ENCODE results near the gene MRPL17. TPM values are rescaled to one million over a fixed set of nuclear protein-coding genes. Genes with fewer than 3 reads are reported as not detected.
A peak's percentile ranks its signal among the peaks of the same experiment; 100 is the strongest.
"Not testable (repeated sequence)": the region's sequence is repeated elsewhere in the genome, so short reads cannot be mapped to it uniquely, and the experiment has no call there.

Gene MRPL17
- total and polyA plus RNA-seq, 2 donors = 42.2 to 43.8 TPM

DNA sequence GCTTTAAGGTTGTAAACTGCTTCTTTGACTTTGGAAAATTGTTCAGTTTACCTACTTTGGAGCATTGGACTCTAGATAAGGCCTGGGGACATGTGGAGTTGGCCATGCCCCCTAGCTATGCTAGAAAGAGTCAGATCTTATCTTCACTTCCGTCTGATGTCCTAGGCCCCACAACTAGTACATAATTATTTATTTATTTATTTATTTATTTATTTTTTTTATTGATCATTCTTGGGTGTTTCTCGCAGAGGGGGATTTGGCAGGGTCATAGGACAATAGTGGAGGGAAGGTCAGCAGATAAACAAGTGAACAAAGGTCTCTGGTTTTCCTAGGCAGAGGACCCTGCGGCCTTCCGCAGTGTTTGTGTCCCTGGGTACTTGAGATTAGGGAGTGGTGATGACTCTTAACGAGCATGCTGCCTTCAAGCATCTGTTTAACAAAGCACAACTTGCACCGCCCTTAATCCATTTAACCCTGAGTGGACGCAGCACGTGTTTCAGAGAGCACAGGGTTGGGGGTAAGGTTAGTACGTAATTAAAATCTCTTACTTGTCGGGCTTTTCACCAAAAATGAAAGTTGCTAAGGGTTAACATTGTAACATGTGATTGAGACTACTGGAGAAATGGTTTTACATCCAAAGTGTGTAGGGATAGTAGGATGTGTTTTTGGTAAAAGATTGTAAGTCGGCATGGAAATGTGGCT is 7.4 kb upstream of the MRPL17 start:
- not testable (repeated sequence) for H3K9me3 ChIP-seq (ENCODE audit: control insufficient read depth in 2 of 2, insufficient read depth in 1 of 2, low read length in 1 of 2); H3K27ac ChIP-seq (ENCODE audit: low read depth in 1 of 2, low read length in 1 of 2); DNase-seq (ENCODE audit: low read depth in 6 of 9, low spot score in 9 of 9); H3K36me3 ChIP-seq (ENCODE audit: control insufficient read depth in 2 of 2, insufficient read depth in 2 of 2, low read length in 1 of 2); H3K27me3 ChIP-seq (ENCODE audit: control insufficient read depth in 2 of 2, insufficient read depth in 1 of 2, low read length in 1 of 2); H3K4me3 ChIP-seq (ENCODE audit: low read length in 2 of 2); H3K4me1 ChIP-seq (ENCODE audit: control insufficient read depth in 2 of 2, insufficient read depth in 2 of 2, low read length in 2 of 2)
- WGBS = 91% methylated on average over 8 of the region's 11 CpGs

DNA sequence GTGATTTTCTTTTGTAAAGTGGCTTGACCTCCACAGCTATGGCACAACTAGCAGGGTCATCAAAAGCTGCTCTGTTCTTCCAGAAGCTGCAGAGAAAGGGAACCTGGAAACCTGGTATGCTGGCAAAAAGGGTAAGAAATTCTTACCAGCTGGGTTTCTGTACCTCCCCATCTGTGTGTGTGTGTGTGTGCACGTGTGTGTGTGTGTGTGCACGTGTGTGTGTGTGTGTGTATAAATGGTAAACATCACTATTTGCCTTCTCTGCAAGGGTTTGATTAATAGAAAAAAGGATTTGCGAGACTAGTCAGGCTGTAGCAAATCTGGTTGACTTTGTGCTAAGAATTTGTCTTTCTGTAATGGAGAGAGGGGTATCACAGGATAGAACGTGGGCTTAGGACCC is 4.7 kb upstream of the MRPL17 start:
- DNase-seq (ENCODE audit: low read depth in 6 of 9, low spot score in 9 of 9) = no peak
- no peak overlapping the region for H3K27ac ChIP-seq (ENCODE audit: low read depth in 1 of 2, low read length in 1 of 2)
- 87% methylated on average over 4 of the region's 4 CpGs for WGBS
- no peak overlapping the region for H3K4me3 ChIP-seq (ENCODE audit: low read length in 2 of 2)
- no peaks in the 10 kb centered on the region for H3K9me3 ChIP-seq (ENCODE audit: control insufficient read depth in 2 of 2, insufficient read depth in 1 of 2, low read length in 1 of 2)
- no peaks in the 10 kb centered on the region for H3K27me3 ChIP-seq (ENCODE audit: control insufficient read depth in 2 of 2, insufficient read depth in 1 of 2, low read length in 1 of 2)
- H3K4me1 ChIP-seq (ENCODE audit: control insufficient read depth in 2 of 2, insufficient read depth in 2 of 2, low read length in 2 of 2) = peaks cover 0 to 3% of the 10 kb centered on the region in 2 donors
- no peaks in the 10 kb centered on the region for H3K36me3 ChIP-seq (ENCODE audit: control insufficient read depth in 2 of 2, insufficient read depth in 2 of 2, low read length in 1 of 2)

DNA sequence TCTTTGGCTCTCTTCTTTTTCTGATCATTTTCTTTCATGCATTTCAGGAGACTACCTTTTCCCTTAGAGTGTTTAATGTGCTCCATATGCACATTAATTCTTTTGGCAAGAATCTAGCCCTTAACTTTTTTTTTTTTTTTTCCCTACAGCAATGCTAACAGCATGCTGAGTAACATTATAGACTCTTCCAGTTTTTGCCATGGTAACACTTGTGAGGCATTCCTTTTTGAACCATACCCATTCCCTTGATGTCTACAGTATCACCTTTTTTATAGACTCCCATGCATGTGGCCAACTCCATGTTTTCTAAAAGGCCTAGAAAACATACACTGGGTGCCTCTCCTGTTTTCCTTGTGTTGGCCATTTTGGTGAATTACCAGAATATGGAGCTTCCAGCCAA is 2.9 kb upstream of the MRPL17 start:
- Histone ChIP-seq H3K4me3 (ENCODE audit: low read length in 2 of 2) (no peak overlapping the region), H3K4me1 (ENCODE audit: control insufficient read depth in 2 of 2, insufficient read depth in 2 of 2, low read length in 2 of 2) (peaks cover 6 to 16% of the 10 kb centered on the region in 2 donors), H3K27me3 (ENCODE audit: control insufficient read depth in 2 of 2, insufficient read depth in 1 of 2, low read length in 1 of 2) (no peaks in the 10 kb centered on the region), H3K36me3 (ENCODE audit: control insufficient read depth in 2 of 2, insufficient read depth in 2 of 2, low read length in 1 of 2) (peaks cover 0 to 8% of the 10 kb centered on the region in 2 donors), H3K9me3 (ENCODE audit: control insufficient read depth in 2 of 2, insufficient read depth in 1 of 2, low read length in 1 of 2) (no peaks in the 10 kb centered on the region), H3K27ac (ENCODE audit: low read depth in 1 of 2, low read length in 1 of 2) (no peak overlapping the region)
- DNase-seq (ENCODE audit: low read depth in 6 of 9, low spot score in 9 of 9) = no peak

DNA sequence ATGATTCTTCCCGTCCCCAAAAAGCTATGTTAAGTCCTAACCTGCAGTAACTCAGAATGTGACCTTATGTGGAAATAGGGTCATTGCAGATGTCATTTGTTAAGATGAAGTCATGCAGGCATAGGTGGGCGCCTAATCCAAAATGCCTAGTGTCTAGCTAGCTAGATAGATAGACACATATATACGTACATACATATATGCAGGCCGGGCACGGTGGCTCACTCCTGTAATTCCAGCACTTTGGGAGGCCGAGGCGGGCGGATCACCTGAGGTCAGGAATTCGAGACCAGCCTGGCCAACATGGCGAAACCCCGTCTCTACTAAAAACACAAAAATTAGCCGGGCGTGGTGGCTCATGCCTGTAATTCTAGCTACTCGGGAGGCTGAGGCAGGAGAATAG is 928 bp upstream of the MRPL17 start:
- peak overlapping the region; percentile 64 to 97 for H3K4me3 ChIP-seq (ENCODE audit: low read length in 2 of 2)
- H3K36me3 ChIP-seq (ENCODE audit: control insufficient read depth in 2 of 2, insufficient read depth in 2 of 2, low read length in 1 of 2) = peaks cover 0 to 20% of the 10 kb centered on the region in 2 donors
- H3K27me3 ChIP-seq (ENCODE audit: control insufficient read depth in 2 of 2, insufficient read depth in 1 of 2, low read length in 1 of 2); H3K9me3 ChIP-seq (ENCODE audit: control insufficient read depth in 2 of 2, insufficient read depth in 1 of 2, low read length in 1 of 2): not testable (repeated sequence)
- 93% methylated on average over 14 of the region's 14 CpGs for WGBS
- DNase-seq (ENCODE audit: low read depth in 6 of 9, low spot score in 9 of 9) = peak in 1 of 9 donors; percentile 13
- H3K27ac ChIP-seq (ENCODE audit: low read depth in 1 of 2, low read length in 1 of 2) = peak overlapping the region in 1 of 2 donors; percentile 80
- H3K4me1 ChIP-seq (ENCODE audit: control insufficient read depth in 2 of 2, insufficient read depth in 2 of 2, low read length in 2 of 2) = peaks cover 6 to 17% of the 10 kb centered on the region in 2 donors

DNA sequence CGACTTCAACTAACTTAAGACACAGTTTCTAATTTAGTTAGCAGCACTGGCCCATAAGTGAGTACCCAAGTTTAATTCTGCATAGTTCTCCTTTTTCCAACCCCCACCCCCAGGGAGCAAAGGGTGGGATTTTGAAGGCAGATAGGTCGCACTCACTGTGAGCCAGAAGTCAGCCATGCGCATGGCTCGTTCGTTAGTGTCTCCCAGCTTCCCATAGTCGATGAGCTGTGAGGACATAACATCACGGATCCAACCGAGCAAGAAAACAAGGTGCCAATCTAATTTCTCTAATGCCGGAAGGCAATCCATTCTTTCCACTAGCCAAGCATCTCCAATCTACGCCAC is 577 bp downstream of the MRPL17 start:
- Histone ChIP-seq H3K27me3 (ENCODE audit: control insufficient read depth in 2 of 2, insufficient read depth in 1 of 2, low read length in 1 of 2) (no peaks in the 10 kb centered on the region), H3K36me3 (ENCODE audit: control insufficient read depth in 2 of 2, insufficient read depth in 2 of 2, low read length in 1 of 2) (peaks cover 0 to 20% of the 10 kb centered on the region in 2 donors), H3K4me1 (ENCODE audit: control insufficient read depth in 2 of 2, insufficient read depth in 2 of 2, low read length in 2 of 2) (peaks cover 6 to 17% of the 10 kb centered on the region in 2 donors), H3K4me3 (ENCODE audit: low read length in 2 of 2) (peak overlapping the region; percentile 64 to 97), H3K9me3 (ENCODE audit: control insufficient read depth in 2 of 2, insufficient read depth in 1 of 2, low read length in 1 of 2) (no peaks in the 10 kb centered on the region), H3K27ac (ENCODE audit: low read depth in 1 of 2, low read length in 1 of 2) (peak overlapping the region in 1 of 2 donors; percentile 80)
- under 1% methylated on average over 10 of the region's 10 CpGs for WGBS
- peak in 1 of 9 donors; percentile 21 for DNase-seq (ENCODE audit: low read depth in 6 of 9, low spot score in 9 of 9)

DNA sequence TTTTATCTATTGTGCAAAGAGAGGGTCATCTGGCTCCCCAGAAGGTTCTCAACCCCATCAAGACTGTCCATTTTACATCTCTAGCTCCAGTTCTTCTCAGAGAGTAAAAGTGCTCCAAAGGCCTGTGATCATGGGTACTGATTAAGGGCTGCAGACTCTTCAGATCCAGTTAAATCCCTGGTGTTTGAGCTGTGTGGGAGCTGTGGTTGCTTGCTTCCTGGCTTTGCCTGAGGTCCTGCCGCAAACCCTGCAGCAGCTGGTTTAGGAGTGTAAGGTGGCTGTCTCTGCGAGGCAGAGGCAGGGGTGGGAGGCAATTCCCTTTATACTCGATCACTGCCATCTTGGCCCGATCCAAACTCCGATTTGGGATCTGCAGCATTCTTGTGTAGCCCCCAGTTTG is 1.2 kb downstream of the MRPL17 start:
- Histone ChIP-seq H3K36me3 (ENCODE audit: control insufficient read depth in 2 of 2, insufficient read depth in 2 of 2, low read length in 1 of 2) (peaks cover 0 to 20% of the 10 kb centered on the region in 2 donors), H3K27me3 (ENCODE audit: control insufficient read depth in 2 of 2, insufficient read depth in 1 of 2, low read length in 1 of 2) (no peaks in the 10 kb centered on the region), H3K4me3 (ENCODE audit: low read length in 2 of 2) (peak overlapping the region; percentile 64 to 97), H3K9me3 (ENCODE audit: control insufficient read depth in 2 of 2, insufficient read depth in 1 of 2, low read length in 1 of 2) (no peaks in the 10 kb centered on the region), H3K27ac (ENCODE audit: low read depth in 1 of 2, low read length in 1 of 2) (no peak overlapping the region), H3K4me1 (ENCODE audit: control insufficient read depth in 2 of 2, insufficient read depth in 2 of 2, low read length in 2 of 2) (peaks cover 6 to 17% of the 10 kb centered on the region in 2 donors)
- WGBS = 9% methylated on average over 5 of the region's 5 CpGs
- DNase-seq (ENCODE audit: low read depth in 6 of 9, low spot score in 9 of 9) = peak in 1 of 9 donors; percentile 35

DNA sequence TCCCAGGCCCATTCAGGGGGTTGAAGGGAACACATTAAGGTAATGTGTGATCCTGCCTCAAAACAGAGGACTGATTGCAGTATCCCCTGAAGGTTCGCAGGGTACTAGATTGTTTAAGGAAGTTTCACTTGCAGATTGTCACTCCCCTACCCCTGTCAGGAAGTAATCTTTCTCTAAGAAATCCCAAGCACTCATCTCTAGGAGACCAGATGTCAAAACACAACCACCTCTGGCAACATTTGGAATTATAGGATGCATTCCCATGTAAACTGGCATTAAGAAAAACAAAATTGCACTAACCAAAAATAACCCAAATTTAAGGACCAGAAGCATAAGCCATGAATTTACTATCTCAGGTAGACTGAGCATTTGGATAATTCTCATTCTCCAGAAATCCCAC is 1.6 kb downstream of the MRPL17 start:
- no peaks in the 10 kb centered on the region for H3K27me3 ChIP-seq (ENCODE audit: control insufficient read depth in 2 of 2, insufficient read depth in 1 of 2, low read length in 1 of 2)
- H3K36me3 ChIP-seq (ENCODE audit: control insufficient read depth in 2 of 2, insufficient read depth in 2 of 2, low read length in 1 of 2) = peaks cover 0 to 20% of the 10 kb centered on the region in 2 donors
- H3K27ac ChIP-seq (ENCODE audit: low read depth in 1 of 2, low read length in 1 of 2) = no peak overlapping the region
- no peak for DNase-seq (ENCODE audit: low read depth in 6 of 9, low spot score in 9 of 9)
- 58% methylated on average over 1 of the region's 1 CpG for WGBS
- H3K4me1 ChIP-seq (ENCODE audit: control insufficient read depth in 2 of 2, insufficient read depth in 2 of 2, low read length in 2 of 2) = peaks cover 6 to 17% of the 10 kb centered on the region in 2 donors
- H3K4me3 ChIP-seq (ENCODE audit: low read length in 2 of 2) = peak overlapping the region in 1 of 2 donors; percentile 97
- H3K9me3 ChIP-seq (ENCODE audit: control insufficient read depth in 2 of 2, insufficient read depth in 1 of 2, low read length in 1 of 2) = no peaks in the 10 kb centered on the region

DNA sequence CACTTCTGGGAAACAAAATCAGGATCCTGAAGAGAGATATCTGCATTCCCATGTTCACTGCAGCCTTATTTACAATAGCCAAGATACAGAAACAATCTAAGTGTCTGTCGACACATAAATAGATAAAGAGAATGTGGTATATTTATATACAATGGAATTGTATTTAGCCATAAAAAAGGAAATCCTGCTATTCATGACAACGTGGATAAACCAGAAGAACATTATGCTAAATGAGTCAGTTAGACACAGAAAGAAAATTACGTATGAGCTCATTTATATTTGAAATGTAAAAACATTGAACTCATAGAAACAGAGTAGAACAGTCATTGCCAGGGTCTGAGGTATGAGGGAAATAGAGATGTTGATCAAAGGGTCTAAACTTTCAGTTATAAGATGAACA is 6.1 kb downstream of the MRPL17 start:
- no peak overlapping the region for H3K27ac ChIP-seq (ENCODE audit: low read depth in 1 of 2, low read length in 1 of 2)
- no peak overlapping the region for H3K4me3 ChIP-seq (ENCODE audit: low read length in 2 of 2)
- H3K9me3 ChIP-seq (ENCODE audit: control insufficient read depth in 2 of 2, insufficient read depth in 1 of 2, low read length in 1 of 2) = no peaks in the 10 kb centered on the region
- peaks cover 2 to 9% of the 10 kb centered on the region in 2 donors for H3K4me1 ChIP-seq (ENCODE audit: control insufficient read depth in 2 of 2, insufficient read depth in 2 of 2, low read length in 2 of 2)
- WGBS = 94% methylated on average over 3 of the region's 3 CpGs
- no peaks in the 10 kb centered on the region for H3K27me3 ChIP-seq (ENCODE audit: control insufficient read depth in 2 of 2, insufficient read depth in 1 of 2, low read length in 1 of 2)
- H3K36me3 ChIP-seq (ENCODE audit: control insufficient read depth in 2 of 2, insufficient read depth in 2 of 2, low read length in 1 of 2) = peaks cover 0 to 20% of the 10 kb centered on the region in 2 donors
- no peak for DNase-seq (ENCODE audit: low read depth in 6 of 9, low spot score in 9 of 9)

DNA sequence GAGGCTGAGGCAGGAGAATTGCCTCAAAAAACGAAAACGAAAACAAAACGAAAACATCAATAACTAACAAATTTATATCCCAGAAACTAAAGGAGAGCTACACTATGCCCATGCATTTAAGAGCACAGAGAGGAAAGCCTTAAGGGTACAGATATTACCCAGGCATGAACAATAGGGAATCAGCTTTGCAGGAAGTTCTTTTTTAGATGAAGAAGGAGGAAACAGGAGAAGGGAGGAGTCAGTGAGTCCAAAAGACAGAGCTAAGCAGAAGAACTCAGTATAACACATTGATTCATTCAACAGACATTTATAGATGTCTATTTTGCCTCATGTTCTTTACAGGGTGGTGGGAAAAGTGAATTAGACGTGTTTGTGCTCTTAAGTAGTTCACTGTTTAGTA is 8.3 kb downstream of the MRPL17 start:
- no peaks in the 10 kb centered on the region for H3K27me3 ChIP-seq (ENCODE audit: control insufficient read depth in 2 of 2, insufficient read depth in 1 of 2, low read length in 1 of 2)
- WGBS = 96% methylated on average over 4 of the region's 4 CpGs
- H3K4me3 ChIP-seq (ENCODE audit: low read length in 2 of 2) = no peak overlapping the region
- no peak overlapping the region for H3K27ac ChIP-seq (ENCODE audit: low read depth in 1 of 2, low read length in 1 of 2)
- H3K36me3 ChIP-seq (ENCODE audit: control insufficient read depth in 2 of 2, insufficient read depth in 2 of 2, low read length in 1 of 2) = peaks cover 0 to 2% of the 10 kb centered on the region in 2 donors
- peaks cover 0 to 8% of the 10 kb centered on the region in 2 donors for H3K4me1 ChIP-seq (ENCODE audit: control insufficient read depth in 2 of 2, insufficient read depth in 2 of 2, low read length in 2 of 2)
- no peaks in the 10 kb centered on the region for H3K9me3 ChIP-seq (ENCODE audit: control insufficient read depth in 2 of 2, insufficient read depth in 1 of 2, low read length in 1 of 2)
- DNase-seq (ENCODE audit: low read depth in 6 of 9, low spot score in 9 of 9) = no peak

Measured in thymus (tissue), 11 donors.